ENCODE data around the gene RPS6KL1.

- TF ChIP-seq ARNTL (CRISPR knock-in tag; IDR thresholded peaks at IDR 0.05; ENCODE audit: borderline replicate concordance, low read depth) (no peak), SNAI2 (CRISPR knock-in tag; IDR thresholded peaks at IDR 0.05) (no peak), POU6F1 (CRISPR knock-in tag; IDR thresholded peaks at IDR 0.05; ENCODE audit: borderline replicate concordance, low read depth) (no peak), PATZ1 (CRISPR knock-in tag; IDR thresholded peaks at IDR 0.05; ENCODE audit: borderline replicate concordance) (no peak), ZFP30 (CRISPR knock-in tag; IDR thresholded peaks at IDR 0.05) (no peak), ZNF70 (CRISPR knock-in tag; IDR thresholded peaks at IDR 0.05) (no peak), ZNF8 (CRISPR knock-in tag; IDR thresholded peaks at IDR 0.05) (no peak)
These were observed 29.2 kb upstream of the RPS6KL1 start for GRCh38 chr14:74952180-74952665.

All from SK-N-SH treated with all-trans-retinoic acid at 6 μM for 48 hours (cell line).